ENCODE measurements around the gene HIRIP3. TPM values are rescaled to one million over a fixed set of nuclear protein-coding genes. Genes with fewer than 3 reads are reported as not detected.

Gene HIRIP3
- total RNA-seq, 1 donor from 2014 or later: 9.6 TPM

DNA sequence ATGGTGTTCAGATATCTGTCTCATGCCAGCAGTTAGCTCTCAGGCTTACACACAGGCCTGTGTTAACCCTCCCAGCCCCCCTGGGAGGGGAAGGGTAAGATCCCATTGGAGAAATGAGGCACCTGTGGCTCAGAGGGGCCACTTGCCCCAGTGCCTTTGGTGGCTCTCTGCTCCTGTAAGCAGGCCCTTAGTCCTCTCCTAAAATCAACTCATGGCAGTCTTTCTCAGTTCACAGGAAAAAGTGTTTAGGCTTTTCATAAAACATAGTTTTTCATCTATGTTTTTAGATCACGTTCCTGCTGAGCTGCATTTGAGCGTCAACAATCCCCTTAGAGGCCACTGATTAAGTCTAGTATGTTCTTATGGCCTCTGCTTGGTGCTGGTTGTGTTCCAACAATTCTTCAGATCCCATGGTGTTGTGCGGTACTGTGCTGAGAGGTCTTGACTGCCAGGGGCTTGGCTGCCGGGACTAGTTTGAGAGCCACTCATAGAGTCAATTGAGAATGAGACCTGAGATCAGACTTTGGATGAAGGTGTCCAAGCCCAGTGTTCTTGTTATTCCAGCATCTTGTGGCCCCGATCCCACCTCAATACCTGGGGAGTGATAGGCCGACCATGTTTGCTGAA, 11.2 kb downstream of the HIRIP3 start:
- DNase-seq (ENCODE audit: extremely low read depth, low read depth, low spot score): no peak

DNA sequence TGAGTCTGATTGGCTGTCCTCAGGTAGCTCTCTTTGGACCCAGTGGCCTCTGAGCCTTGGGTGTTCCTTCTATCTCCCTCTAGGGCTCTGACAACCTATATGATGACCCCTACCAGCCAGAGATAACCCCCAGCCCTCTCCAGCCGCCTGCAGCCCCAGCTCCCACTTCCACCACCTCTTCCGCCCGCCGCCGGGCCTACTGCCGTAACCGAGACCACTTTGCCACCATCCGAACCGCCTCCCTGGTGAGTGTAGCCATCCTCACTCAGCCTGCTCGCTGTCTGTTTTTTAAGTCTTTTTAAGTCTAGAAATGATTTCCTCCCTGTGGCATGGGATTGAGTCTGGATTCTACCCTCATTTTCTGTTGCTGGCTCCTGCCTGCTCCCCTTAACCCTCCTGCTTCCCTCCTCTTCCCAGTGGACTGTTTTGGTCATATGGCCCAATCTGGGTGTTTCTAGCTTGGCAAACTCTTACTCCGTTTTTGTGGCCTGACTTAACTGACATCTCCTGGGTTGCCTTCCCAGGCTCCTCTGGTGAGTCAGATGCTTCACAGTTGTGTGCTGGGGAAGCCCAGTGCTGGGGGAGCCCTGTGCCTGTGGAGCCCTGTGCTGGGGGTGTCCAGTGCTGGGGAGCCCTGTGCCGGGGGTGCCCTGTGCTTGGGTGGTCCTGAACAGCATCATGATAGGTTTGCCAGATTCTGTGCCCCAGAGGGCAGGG, 11.8 kb downstream of the HIRIP3 start:
- no peak for DNase-seq (ENCODE audit: extremely low read depth, low read depth, low spot score)

DNA sequence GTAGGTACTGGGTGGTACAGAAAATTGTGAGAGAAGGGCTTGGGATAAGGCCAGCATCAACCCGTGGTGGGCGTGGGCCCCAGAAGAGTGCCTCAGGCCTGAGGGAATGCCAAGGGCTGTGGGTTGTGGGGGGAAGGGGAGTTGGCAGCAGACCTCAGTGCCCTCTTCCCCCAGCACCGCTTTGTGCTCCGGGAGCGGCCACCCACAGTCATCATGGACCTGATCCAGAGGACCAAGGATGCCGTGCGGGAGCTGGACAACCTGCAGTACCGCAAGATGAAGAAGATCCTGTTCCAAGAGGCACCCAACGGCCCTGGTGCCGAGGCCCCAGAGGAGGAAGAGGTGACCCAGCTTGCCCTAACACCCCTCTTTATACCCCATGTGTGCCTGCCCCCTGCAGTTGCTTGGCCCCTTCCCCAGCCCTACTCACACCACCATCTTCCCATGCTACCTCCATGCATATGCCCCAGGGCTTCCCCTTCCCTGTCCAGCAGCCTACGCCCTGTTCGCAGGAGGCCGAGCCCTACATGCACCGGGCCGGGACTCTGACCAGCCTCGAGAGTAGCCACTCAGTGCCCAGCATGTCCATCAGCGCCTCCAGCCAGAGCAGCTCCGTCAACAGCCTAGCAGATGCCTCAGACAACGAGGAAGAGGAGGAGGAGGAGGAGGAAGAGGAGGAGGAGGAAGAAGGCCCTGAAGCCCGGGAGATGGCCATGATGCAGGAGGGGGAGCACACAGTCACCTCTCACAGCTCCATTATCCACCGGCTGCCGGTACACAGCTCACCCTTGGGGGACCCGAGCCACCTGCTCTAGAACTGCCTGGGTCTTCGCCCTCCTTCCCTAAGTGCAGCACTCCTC, 12.6 kb downstream of the HIRIP3 start:
- no peak for DNase-seq (ENCODE audit: extremely low read depth, low read depth, low spot score)

DNA sequence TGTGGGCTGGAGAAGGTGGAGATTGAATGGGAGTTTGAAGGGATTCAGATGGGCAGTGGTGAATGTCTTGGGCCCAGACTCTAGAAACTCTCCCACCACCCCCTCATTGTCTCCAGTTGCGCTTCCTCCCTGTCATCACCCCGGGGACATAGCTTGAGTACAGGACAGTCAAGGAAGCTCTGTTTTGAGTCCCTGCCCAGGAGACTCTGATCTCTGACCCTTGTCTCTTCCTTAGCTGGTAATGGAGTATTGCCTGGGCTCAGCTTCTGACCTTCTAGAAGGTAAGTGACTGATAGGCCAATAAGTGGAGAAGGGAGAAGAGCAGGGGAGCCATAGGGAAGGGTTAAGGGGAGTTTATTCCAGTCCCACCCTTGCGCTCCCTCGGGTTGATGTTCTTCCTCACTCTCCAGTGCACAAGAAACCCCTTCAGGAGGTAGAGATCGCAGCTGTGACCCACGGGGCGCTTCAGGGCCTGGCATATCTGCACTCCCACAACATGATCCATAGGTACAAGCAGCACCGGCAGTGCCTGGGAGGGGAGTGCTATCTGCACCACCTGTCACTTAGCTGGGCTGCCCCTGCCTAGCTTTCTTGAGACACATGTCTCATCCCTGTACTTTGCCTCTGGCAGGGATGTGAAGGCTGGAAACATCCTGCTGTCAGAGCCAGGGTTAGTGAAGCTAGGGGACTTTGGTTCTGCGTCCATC, 16.7 kb downstream of the HIRIP3 start:
- DNase-seq (ENCODE audit: extremely low read depth, low read depth, low spot score): no peak

DNA sequence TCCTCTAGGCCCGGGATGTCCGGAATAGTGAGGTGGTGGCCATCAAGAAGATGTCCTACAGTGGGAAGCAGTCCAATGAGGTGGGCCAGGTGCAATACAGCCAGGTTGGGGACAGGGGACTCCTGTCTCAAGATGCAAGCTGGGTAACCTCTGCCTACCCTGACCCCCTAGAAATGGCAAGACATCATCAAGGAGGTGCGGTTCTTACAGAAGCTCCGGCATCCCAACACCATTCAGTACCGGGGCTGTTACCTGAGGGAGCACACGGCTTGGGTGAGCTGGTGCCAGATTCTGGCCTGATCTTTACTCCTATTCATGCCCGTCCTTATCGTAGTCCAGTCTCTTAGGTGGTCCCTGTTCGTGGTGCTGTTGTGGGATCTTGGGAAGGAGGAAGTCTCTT, 17.3 kb downstream of the HIRIP3 start:
- DNase-seq (ENCODE audit: extremely low read depth, low read depth, low spot score): no peak

DNA sequence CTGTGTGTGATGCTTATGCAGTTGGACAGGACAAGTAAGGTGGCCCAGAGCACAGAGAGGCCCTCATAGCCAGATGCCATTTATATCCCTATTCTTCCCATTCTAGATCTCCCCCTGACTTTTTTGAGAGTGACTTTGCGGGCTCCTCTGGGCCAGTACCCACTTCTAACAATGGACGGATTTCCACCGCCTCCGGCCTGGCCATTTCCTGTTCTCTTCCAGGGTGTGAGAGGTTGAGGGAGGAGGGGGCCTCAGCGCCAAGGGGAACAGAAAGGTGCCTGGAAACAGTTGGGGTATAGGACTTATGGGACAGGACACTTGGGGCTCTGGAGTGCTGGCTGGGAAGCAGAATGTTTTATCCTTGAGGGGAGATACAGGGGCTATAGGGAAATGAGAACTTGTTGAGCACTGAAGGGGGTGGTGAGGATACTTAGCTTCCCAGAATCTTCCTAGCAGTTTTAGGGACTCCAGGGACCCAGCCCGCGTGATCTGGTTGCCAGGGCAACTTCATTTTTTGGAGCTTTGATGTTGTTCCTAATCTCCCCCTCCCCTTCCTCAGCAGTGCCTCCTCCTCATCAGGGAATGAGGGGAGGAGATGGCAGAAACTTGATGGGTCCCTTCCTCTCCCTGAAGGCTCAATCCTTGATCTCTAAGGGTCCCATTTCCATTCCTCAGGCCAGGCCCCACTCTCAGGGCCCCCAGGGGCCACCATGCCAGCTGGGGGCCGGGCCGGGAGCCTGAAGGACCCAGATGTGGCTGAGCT, 18.2 kb downstream of the HIRIP3 start:
- DNase-seq (ENCODE audit: extremely low read depth, low read depth, low spot score): no peak

DNA sequence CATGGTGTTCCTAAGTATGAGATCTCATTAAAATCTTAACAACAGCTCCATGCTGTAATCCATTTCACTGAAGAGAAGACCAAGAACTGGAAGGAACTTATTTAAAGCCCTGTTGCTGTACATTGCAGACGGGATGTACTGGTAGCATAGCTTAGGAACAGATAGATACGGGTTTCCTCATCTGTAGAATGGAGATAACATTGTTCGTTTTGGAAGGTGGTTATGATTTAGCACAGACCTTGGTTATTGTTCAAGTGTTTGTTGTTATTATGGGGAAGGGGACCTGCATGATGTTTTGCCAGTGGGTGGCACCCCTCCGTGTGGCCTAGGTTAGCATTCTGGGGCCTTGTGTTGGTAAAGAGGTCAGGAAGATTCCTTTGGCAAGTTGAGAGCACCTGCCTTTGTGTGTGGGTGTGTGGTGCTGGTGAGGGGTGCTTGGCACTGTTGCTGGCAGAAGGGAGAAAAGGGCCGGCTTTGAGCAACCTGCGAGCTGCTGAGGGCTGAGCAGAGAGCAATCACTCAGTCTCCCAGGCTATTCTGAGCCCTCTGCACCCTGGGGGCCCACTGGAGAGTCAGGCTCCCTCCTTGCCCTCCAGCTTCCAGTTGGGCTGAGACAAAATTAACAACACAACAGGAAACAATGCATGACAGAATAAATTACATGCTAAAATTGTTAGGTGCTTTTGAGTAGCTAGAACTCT, 19.5 kb downstream of the HIRIP3 start:
- DNase-seq (ENCODE audit: extremely low read depth, low read depth, low spot score): no peak

DNA sequence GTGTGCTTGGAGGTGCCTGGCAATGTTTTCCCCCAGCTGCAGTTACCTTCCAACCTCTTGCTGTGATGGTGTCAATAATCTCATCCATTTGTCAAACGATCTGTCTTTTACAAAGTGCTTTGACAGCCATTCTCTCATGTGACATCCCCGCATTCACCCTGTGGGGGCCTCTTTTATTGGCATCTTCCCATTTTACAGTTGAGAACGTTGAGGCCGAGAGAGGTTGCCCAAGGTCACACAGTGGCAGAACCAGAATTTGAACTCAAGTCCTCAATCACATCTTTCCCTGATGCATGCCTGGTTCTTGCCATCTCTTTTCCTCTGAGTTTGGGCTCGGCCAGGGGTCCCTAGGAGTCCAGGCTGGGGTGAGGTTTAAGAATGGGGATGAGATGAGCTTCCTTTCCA, 20.3 kb downstream of the HIRIP3 start:
- DNase-seq (ENCODE audit: extremely low read depth, low read depth, low spot score): no peak

DNA sequence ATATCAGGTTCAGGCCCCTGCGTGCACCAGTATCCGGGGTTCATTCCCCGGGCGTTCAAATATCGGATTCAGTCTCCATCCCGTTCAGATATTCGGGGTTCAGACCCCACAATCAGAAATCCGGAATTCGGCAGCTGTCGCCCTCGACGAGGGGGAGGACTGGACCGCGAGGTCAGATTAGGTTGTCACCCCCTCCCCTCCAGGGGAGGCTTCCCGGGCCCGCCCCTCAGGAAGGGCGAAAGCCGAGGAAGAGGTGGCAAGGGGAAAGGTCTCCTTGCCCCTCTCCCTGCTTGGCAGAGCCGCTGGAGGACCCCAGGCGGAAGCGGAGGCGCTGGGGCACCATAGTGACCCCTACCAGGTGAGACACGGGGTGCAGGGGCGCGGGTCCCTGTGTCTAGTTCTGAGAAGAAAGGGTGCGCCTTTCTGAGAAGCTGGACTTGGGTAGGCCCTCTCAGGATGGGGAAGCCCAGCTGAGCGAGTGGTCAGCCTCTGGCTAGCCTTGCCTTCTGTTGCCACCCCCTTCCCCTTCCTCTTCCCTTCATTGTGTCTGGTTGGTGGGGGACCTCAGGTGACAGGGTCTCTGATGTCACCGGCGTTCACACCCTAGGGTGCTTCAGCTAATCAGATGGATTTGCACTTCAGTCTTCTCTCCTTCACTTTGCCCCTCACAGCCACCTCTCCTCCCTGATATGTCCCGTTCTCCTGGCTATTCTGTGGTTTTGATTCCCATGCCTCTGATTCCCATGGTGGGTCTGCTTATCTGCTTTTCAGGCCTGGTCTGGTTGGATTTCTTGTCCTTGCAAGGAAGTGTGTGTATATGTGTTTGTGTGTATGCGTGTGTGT, 20.9 kb downstream of the HIRIP3 start:
- peak; percentile 48 for DNase-seq (ENCODE audit: extremely low read depth, low read depth, low spot score)

DNA sequence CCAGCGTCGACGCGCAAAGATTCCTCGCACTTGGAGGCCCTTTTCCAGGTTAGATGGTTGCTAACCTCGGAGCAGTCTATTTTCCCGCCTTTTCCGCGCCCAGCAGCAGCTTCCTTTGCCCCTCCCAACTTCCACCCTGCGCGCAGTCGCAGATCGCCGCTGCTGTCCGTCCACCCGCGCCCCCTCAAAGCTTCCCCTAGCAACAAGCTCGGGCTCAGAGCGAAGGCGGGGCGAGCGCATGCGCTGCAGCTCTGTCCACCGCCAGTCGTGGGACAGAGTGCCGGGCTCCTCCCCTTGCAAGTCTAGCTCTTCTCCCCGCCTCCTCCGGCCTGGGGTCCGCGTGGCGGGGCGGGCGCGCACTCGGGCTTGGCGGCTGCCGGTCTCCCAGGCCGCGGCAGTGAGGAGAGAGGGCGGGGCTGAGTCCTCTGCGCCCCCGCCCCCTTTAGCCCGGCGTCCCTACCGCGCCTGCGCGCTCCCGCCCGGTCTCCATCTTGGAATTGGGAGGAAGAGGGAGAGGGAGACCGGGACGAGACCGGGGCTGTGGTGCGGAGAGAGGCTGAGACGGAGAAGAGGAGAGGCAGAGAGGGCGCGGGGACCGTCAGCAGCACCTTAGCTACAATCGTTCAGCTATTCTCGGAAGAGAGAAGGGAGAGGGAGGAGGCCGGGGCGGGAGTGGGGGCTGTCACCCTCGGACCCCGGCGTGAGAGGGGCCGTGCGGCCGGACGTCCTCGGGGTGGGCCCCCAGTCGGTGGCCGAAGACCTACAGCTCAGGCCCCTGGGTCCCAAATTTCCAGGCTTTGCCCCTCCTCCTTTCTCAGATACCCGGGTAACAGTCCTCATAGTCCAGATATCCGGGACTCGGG, 21.8 kb downstream of the HIRIP3 start, which contains the start of gene TAOK2:
TSS of gene TAOK2 (plus strand) at position 485 of the 863 bp plus-strand sequence. CDS start 3,905 bp downstream, outside the sequence.
- DNase-seq (ENCODE audit: extremely low read depth, low read depth, low spot score): peak; percentile 72

DNA sequence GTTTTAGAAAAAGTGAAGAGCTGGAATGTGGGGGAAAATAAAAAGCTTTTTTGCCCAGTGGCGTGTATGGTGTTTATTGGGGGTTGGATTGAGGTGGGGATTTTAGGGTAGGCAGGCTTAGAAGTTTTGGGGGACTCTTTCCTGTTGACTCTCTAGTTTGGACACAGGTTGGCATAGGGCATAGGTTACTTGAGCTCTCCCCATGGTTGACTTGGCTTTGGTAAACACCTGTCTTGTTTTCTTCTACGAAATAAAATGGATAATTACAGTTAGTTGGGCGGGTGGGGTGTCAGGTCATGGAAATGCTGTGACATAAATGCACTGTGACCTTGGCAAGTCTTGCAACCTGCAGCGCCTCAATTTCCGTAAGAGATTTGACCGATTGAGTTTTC, 22.4 kb downstream of the HIRIP3 start:
- DNase-seq (ENCODE audit: extremely low read depth, low read depth, low spot score): no peak

DNA sequence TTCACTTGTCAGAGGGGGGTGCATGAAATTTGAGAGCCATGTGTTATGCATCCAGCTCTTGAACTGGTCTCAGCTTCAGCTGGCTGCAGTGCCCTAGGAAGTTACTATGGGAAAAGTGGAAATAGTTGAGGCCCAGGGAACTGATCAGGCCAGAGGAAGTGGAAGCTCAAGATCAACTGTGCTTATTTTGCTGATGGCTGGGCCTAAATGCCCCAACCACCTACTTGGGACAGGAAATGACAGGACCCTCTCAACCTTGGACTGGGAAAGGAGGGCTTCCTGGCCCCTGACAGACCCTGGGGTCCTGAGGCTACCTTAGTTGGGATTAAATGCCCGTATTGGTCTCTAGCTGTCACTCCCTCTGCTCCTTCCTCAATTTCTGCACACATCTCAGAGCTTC, 22.9 kb downstream of the HIRIP3 start:
- no peak for DNase-seq (ENCODE audit: extremely low read depth, low read depth, low spot score)

DNA sequence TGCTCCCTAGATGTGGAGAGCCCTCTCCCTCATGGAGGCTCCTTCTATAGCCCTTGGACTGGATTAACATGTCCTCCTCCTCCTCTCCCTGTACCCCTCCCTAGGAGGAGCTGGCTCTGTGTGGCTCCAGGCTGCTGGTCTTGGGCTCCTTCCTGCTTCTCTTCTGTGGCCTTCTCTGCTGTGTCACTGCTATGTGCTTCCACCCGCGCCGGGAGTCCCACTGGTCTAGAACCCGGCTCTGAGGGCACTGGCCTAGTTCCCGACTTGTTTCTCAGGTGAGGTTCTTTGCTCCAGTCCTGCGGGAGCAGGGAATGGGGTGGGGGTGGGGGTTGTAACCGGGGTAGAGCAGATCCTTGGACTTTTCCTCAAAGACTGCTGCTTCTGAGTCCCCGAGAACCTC, 24.1 kb downstream of the HIRIP3 start:
- DNase-seq (ENCODE audit: extremely low read depth, low read depth, low spot score): no peak

DNA sequence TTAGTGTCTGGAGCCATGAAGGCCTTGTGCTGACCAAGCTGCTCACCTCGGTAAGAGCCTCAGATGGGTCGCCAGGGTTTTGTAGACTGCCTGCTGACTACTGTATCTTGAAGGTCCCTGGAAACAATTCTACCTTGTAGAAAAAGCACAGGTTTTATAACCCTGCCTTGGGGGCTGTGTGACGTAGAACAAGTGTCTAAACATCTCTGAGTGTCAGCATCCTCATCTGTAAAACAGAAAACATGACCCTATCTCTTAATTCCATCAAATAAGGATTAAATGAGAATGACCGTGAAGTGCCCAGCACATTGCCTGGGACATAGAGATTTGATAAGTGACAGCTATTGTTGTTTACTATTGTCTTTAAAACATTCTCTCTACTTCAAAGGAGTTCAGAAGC, 27.2 kb downstream of the HIRIP3 start:
- DNase-seq (ENCODE audit: extremely low read depth, low read depth, low spot score): no peak

DNA sequence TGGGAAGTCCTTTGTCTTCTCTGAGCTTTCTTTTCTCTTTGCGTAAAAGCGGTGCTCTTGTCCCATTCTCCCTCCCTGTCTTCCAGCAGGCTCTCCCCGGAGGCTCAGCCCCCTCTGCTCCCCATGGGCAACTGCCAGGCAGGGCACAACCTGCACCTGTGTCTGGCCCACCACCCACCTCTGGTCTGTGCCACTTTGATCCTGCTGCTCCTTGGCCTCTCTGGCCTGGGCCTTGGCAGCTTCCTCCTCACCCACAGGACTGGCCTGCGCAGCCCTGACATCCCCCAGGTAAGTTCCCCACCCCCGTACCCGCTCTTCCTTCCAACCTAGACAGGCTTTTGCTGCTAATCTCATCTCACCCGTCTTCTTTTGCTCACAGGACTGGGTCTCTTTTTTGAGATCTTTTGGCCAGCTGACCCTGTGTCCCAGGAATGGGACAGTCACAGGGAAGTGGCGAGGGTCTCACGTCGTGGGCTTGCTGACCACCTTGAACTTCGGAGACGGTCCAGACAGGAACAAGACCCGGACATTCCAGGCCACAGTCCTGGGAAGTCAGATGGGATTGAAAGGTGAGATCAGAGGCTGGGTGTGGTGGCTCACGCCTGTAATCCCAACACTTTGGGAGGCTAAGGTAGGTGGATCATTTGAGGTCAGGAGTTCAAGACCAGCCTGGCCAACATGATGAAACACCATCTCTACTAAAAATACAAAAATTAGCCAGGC, 32.2 kb downstream of the HIRIP3 start:
- DNase-seq (ENCODE audit: extremely low read depth, low read depth, low spot score): no peak

DNA sequence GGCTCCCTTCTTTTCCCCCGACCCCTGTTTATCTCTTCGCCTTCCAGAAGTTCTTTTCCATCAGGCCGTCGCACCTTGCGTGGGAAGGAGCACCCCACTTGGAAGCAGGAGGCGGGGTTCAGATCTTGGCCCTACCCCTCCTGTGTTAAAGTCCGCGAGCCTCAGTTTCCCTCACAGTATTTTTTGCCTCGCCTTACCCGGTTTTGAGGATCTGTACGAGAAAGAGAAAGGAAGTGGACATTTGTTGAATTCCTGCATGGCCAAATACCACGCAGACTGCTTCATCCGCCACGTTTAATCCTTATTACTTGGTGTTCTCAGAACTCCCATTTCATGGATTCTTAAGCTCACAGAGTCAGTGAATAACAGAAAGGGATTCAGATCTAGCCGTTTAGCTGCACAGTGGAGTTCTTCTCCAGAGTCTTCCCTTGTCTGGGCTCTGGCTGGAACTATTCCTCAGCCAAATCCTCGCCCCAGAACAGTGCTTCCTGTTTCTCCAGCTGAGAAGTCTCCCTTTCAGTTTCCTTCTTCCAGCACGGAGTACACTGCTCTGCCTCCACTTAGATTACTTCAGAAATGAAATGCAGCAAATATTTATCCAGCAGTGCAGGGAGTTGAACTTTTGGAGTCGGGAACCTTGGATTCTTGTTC, 32.9 kb downstream of the HIRIP3 start:
- DNase-seq (ENCODE audit: extremely low read depth, low read depth, low spot score): no peak
